Measurements from ENCODE around the gene WDFY4. TPM values are rescaled to one million over a fixed set of nuclear protein-coding genes. Genes with fewer than 3 reads are reported as not detected.

Gene WDFY4
- total RNA-seq, 1 experiment from 2014 or later: not detected

- no peaks in the 10 kb centered on the region for H3K9me2 ChIP-seq (ENCODE audit: insufficient read depth)
- no peaks in the 10 kb centered on the region for H3K79me2 ChIP-seq (ENCODE audit: low read depth)
- DNase-seq: no peak
- no peaks in the 10 kb centered on the region for H3K4me1 ChIP-seq (replicated peaks; ENCODE audit: insufficient read depth)
- H3K9me3 ChIP-seq (ENCODE audit: insufficient read depth, low read depth): no peaks in the 10 kb centered on the region
- no peak overlapping the region for H3K4me2 ChIP-seq
- H3K27ac ChIP-seq: no peak overlapping the region
- H3K4me3 ChIP-seq: no peak overlapping the region
- H3F3A ChIP-seq (ENCODE audit: insufficient read depth, low read depth): no peaks in the 10 kb centered on the region
- no peaks in the 10 kb centered on the region; the same call in 1 of the 2 replicates for H4K20me1 ChIP-seq (ENCODE audit: insufficient read depth)
- ChIA-PET CTCF (no interaction called here), POLR2A (ENCODE audit: unreplicated experiment) (no interaction called here)
- H2AFZ ChIP-seq: no peak overlapping the region
- no TSS peak for BruUV-seq (replicated peaks)
- peaks cover 5% of the 10 kb centered on the region; the same call in 1 of the 2 replicates for H3K27me3 ChIP-seq (ENCODE audit: insufficient read depth, low read depth)
- intact Hi-C loops (cut with micrococcal nuclease; ENCODE audit: unreplicated experiment): no loop called here
- TF ChIP-seq, protein P1, sequence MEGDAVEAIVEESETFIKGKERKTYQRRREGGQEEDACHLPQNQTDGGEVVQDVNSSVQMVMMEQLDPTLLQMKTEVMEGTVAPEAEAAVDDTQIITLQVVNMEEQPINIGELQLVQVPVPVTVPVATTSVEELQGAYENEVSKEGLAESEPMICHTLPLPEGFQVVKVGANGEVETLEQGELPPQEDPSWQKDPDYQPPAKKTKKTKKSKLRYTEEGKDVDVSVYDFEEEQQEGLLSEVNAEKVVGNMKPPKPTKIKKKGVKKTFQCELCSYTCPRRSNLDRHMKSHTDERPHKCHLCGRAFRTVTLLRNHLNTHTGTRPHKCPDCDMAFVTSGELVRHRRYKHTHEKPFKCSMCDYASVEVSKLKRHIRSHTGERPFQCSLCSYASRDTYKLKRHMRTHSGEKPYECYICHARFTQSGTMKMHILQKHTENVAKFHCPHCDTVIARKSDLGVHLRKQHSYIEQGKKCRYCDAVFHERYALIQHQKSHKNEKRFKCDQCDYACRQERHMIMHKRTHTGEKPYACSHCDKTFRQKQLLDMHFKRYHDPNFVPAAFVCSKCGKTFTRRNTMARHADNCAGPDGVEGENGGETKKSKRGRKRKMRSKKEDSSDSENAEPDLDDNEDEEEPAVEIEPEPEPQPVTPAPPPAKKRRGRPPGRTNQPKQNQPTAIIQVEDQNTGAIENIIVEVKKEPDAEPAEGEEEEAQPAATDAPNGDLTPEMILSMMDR (conservative IDR thresholded peaks at IDR 0.05): no peak
- TF ChIP-seq EZH2 (IDR thresholded peaks at IDR 0.05; ENCODE audit: low read depth): no peak
- no peaks in the 10 kb centered on the region for H3K36me3 ChIP-seq (ENCODE audit: low read depth)
Observed at GRCh38 chr10:48811917-48812316, 127.2 kb downstream of the WDFY4 start.

GRCh38 chr10:48813291-48813690, 128.6 kb downstream of the WDFY4 start:
- CTCF ChIA-PET: no interaction called here
- peaks cover 17% of the 10 kb centered on the region for H3K27me3 ChIP-seq (ENCODE audit: insufficient read depth, low read depth)
- TF ChIP-seq, protein P1 (conservative IDR thresholded peaks at IDR 0.05): no peak
- no peak for TF ChIP-seq EZH2 (IDR thresholded peaks at IDR 0.05; ENCODE audit: low read depth)
- H4K20me1 ChIP-seq (ENCODE audit: insufficient read depth): no peaks in the 10 kb centered on the region; the same call in 1 of the 2 replicates
- no peaks in the 10 kb centered on the region for H3K9me2 ChIP-seq (ENCODE audit: insufficient read depth)
- no TSS peak for BruUV-seq (replicated peaks)
- no peak overlapping the region for H3K27ac ChIP-seq
- no peaks in the 10 kb centered on the region for H3K9me3 ChIP-seq (ENCODE audit: insufficient read depth, low read depth)
- intact Hi-C loops (cut with micrococcal nuclease; ENCODE audit: unreplicated experiment): no loop called here
- no peak for DNase-seq
- no peak overlapping the region for H2AFZ ChIP-seq
- no peak overlapping the region for H3K4me3 ChIP-seq
- no peaks in the 10 kb centered on the region for H3K4me1 ChIP-seq (replicated peaks; ENCODE audit: insufficient read depth)
- H3K79me2 ChIP-seq (ENCODE audit: low read depth): no peaks in the 10 kb centered on the region
- no peak overlapping the region for H3K4me2 ChIP-seq
- POLR2A ChIA-PET (ENCODE audit: unreplicated experiment): no interaction called here
- H3K36me3 ChIP-seq (ENCODE audit: low read depth): no peaks in the 10 kb centered on the region
- no peaks in the 10 kb centered on the region for H3F3A ChIP-seq (ENCODE audit: insufficient read depth, low read depth)

DNA sequence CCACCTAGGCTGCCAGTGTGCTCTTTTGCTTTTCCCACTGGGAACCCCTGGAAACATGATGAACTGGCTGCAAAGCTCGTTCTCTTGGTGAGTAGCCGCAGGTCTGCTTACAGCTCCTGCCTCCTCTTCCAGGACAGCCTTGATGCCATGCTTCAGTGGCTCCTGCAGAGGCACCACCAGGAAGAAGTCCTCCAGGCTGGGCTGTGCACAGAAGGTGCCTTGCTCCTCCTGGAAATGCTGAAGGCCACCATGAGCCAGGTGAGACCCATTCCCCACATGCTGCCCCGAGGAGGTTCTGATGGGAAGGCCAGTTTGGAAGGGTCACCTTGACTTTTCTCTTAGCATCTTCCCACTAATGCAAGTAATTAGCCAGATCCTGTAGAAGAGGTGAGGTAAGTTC, 129.2 kb downstream of the WDFY4 start:
- H3K9me3 ChIP-seq (ENCODE audit: insufficient read depth, low read depth): no peaks in the 10 kb centered on the region
- no peak for TF ChIP-seq EZH2 (IDR thresholded peaks at IDR 0.05; ENCODE audit: low read depth)
- TF ChIP-seq, protein P1 (conservative IDR thresholded peaks at IDR 0.05): no peak
- ChIA-PET POLR2A (ENCODE audit: unreplicated experiment) (no interaction called here), CTCF (no interaction called here)
- H3K4me3 ChIP-seq: no peak overlapping the region
- H3K9me2 ChIP-seq (ENCODE audit: insufficient read depth): no peaks in the 10 kb centered on the region
- H3K27ac ChIP-seq: no peak overlapping the region
- no TSS peak for BruUV-seq (replicated peaks)
- no peak for DNase-seq
- no peak overlapping the region for H3K4me2 ChIP-seq
- H3K79me2 ChIP-seq (ENCODE audit: low read depth): no peaks in the 10 kb centered on the region
- peaks cover 23% of the 10 kb centered on the region for H3K27me3 ChIP-seq (ENCODE audit: insufficient read depth, low read depth)
- H2AFZ ChIP-seq: no peak overlapping the region
- no peaks in the 10 kb centered on the region for H3F3A ChIP-seq (ENCODE audit: insufficient read depth, low read depth)
- H3K36me3 ChIP-seq (ENCODE audit: low read depth): no peaks in the 10 kb centered on the region
- no peaks in the 10 kb centered on the region for H4K20me1 ChIP-seq (ENCODE audit: insufficient read depth)
- no peaks in the 10 kb centered on the region for H3K4me1 ChIP-seq (replicated peaks; ENCODE audit: insufficient read depth)
- intact Hi-C loops (cut with micrococcal nuclease; ENCODE audit: unreplicated experiment): no loop called here

Measured in PC-9 (cell line).